Measurements from ENCODE around the gene LRP1B. TPM values are rescaled to one million over a fixed set of nuclear protein-coding genes. Genes with fewer than 3 reads are reported as not detected.
"Not testable (repeated sequence)": the region's sequence is repeated elsewhere in the genome, so short reads cannot be mapped to it uniquely, and the experiment has no call there.

LRP1B gene
- total RNA-seq, 2 donors from 2014 or later: 0.91 to 1.2 TPM

DNA sequence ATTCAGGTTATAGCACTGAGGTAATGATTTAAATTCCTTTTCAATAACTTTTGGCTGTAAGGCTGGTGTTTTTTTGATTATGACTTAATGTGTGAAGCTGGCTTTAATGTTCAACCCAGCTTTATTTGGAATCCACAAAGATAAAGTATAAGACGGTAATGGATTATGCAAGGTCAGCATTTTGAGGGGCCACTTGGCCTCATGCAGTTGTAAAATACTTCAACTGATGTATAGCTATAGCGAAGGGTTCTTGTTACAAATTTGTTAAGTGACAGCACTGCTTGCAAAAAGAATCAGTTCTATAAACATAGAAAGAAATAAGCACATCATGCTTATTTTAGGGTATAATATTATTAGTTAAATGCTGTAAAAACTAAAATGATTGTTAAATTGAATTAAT lies 36.6 kb downstream of the LRP1B start:
- H3K36me3 ChIP-seq: no peaks in the 10 kb centered on the region
- WGBS: 92% methylated on average over 2 of the region's 2 CpGs
- H3K4me1 ChIP-seq (replicated peaks): no peaks in the 10 kb centered on the region
- no peak overlapping the region for H3K27ac ChIP-seq
- intact Hi-C loops (cut with DNase I): no loop called here
- H3K27me3 ChIP-seq (replicated peaks; ENCODE audit: insufficient read depth): no peaks in the 10 kb centered on the region
- TF ChIP-seq POLR2A (IDR thresholded peaks at IDR 0.05): no peak
- no peak for TF ChIP-seq POLR2AphosphoS5 (IDR thresholded peaks at IDR 0.05)
- TF ChIP-seq, protein P1, sequence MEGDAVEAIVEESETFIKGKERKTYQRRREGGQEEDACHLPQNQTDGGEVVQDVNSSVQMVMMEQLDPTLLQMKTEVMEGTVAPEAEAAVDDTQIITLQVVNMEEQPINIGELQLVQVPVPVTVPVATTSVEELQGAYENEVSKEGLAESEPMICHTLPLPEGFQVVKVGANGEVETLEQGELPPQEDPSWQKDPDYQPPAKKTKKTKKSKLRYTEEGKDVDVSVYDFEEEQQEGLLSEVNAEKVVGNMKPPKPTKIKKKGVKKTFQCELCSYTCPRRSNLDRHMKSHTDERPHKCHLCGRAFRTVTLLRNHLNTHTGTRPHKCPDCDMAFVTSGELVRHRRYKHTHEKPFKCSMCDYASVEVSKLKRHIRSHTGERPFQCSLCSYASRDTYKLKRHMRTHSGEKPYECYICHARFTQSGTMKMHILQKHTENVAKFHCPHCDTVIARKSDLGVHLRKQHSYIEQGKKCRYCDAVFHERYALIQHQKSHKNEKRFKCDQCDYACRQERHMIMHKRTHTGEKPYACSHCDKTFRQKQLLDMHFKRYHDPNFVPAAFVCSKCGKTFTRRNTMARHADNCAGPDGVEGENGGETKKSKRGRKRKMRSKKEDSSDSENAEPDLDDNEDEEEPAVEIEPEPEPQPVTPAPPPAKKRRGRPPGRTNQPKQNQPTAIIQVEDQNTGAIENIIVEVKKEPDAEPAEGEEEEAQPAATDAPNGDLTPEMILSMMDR (IDR thresholded peaks at IDR 0.05): no peak
- no peaks in the 10 kb centered on the region for H3K9me3 ChIP-seq
- DNase-seq (ENCODE audit: low spot score): no peak
- no peak overlapping the region for H3K4me3 ChIP-seq

- Histone ChIP-seq H3K27ac (no peak overlapping the region), H3K36me3 (no peaks in the 10 kb centered on the region), H3K4me3 (no peak overlapping the region), H3K4me1 (replicated peaks) (no peaks in the 10 kb centered on the region), H3K9me3 (no peaks in the 10 kb centered on the region), H3K27me3 (replicated peaks; ENCODE audit: insufficient read depth) (no peaks in the 10 kb centered on the region)
- 96% methylated on average over 2 of the region's 2 CpGs for WGBS
- DNase-seq (ENCODE audit: low spot score): no peak
- intact Hi-C loops (cut with DNase I): no loop called here
- no peak for TF ChIP-seq POLR2A (IDR thresholded peaks at IDR 0.05)
- TF ChIP-seq, protein P1 (IDR thresholded peaks at IDR 0.05): no peak
- TF ChIP-seq POLR2AphosphoS5 (IDR thresholded peaks at IDR 0.05): no peak
Measured at GRCh38 chr2:142088058-142088568, 42.7 kb downstream of the LRP1B start.

DNA sequence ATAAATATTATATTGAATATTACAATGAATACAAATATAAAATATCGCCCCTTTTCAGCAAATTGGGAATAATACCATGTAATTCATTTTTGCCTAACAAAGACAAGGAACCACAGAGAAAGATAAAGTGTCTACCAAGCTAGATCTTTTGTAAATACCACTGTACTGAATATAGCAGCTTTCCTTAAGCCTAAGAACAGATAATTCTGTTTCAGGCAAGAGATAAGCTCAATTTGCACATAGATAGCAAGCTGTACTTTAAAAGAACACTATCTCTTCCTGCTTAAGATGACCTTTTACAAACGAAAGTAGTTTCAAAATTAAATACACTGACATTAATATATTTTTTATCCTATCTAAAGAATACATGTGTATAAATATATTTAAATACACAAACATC lies 43.2 kb downstream of the LRP1B start:
- DNase-seq (ENCODE audit: low spot score); intact Hi-C loops (cut with DNase I); H3K4me3 ChIP-seq; H3K4me1 ChIP-seq (replicated peaks); H3K36me3 ChIP-seq; H3K27ac ChIP-seq; H3K9me3 ChIP-seq; H3K27me3 ChIP-seq (replicated peaks; ENCODE audit: insufficient read depth): not testable (repeated sequence)
- 63% methylated on average over 2 of the region's 2 CpGs for WGBS

DNA sequence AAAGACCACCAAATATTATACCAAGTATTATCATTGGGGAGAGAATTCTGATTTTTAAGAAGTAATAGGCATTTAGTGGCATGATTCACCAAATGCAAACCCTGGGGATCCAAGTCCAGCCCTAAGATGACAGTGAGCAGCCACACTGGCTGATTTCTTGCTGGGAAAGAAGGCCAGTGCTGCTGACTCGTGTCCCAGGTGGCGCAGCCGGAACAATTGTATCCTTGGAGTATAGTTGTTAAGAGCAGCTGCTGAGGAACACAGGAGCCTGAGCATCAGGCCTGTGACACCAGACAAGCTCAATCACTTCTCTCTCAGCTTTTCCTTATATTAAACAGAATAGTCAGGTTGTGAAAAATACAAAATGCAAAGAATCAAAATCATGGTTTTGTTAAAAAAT lies 48.4 kb downstream of the LRP1B start:
- 94% methylated on average over 3 of the region's 3 CpGs for WGBS
- H3K27ac ChIP-seq: no peak overlapping the region

DNA sequence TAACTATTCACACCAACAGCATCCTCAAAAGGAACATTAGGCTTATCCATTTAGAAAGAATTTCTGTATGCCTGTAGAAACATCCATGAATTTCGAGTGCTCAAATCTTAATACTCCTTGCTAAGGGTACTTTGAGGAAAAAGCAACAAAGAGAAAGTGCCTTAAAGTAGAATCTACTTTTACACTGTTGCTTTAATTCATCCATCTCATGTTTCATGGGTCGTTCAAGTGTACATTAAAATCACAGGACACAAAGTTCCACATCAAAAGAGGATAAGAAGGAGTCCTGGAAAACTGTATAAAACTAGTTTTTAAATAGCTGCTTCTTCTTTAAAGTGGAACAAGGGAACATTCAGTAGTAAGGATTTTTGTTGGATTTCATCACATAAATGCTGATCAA lies 54.5 kb downstream of the LRP1B start:
- intact Hi-C loops (cut with DNase I): no loop called here
- H3K27ac ChIP-seq: no peak overlapping the region

More for the DNA sequence above, 48.4 kb downstream of the LRP1B start:
- H3K4me3 ChIP-seq: no peak overlapping the region
- H3K9me3 ChIP-seq: no peaks in the 10 kb centered on the region
- intact Hi-C loops (cut with DNase I): no loop called here
- TF ChIP-seq POLR2AphosphoS5 (IDR thresholded peaks at IDR 0.05) (no peak), POLR2A (IDR thresholded peaks at IDR 0.05) (no peak)
- TF ChIP-seq, protein P1 (IDR thresholded peaks at IDR 0.05): no peak
- H3K4me1 ChIP-seq (replicated peaks): no peaks in the 10 kb centered on the region
- no peaks in the 10 kb centered on the region for H3K36me3 ChIP-seq
- H3K27me3 ChIP-seq (replicated peaks; ENCODE audit: insufficient read depth): no peaks in the 10 kb centered on the region
- no peak for DNase-seq (ENCODE audit: low spot score)

More for the DNA sequence above, 54.5 kb downstream of the LRP1B start:
- WGBS: 39% methylated on average over 2 of the region's 2 CpGs
- H3K27me3 ChIP-seq (replicated peaks; ENCODE audit: insufficient read depth): no peaks in the 10 kb centered on the region
- H3K4me3 ChIP-seq: no peak overlapping the region
- H3K9me3 ChIP-seq: no peaks in the 10 kb centered on the region
- no peaks in the 10 kb centered on the region for H3K4me1 ChIP-seq (replicated peaks)
- H3K36me3 ChIP-seq: no peaks in the 10 kb centered on the region
- no peak for DNase-seq (ENCODE audit: low spot score)
- TF ChIP-seq POLR2A (IDR thresholded peaks at IDR 0.05) (no peak), POLR2AphosphoS5 (IDR thresholded peaks at IDR 0.05) (no peak)
- TF ChIP-seq, protein P1 (IDR thresholded peaks at IDR 0.05): no peak
